Endothelial cell (in vitro differentiated cells): ENCODE data around the gene C6orf15. TPM values are rescaled to one million over a fixed set of nuclear protein-coding genes. Genes with fewer than 3 reads are reported as not detected.

Experiments used
- DNase-seq: peaks from one replicate; pipeline ENCODE4 v3.0.0; 2021; ENCODE audit warnings: low spot score
- H3K27ac Mint-ChIP-seq: one replicate; pipeline ENCODE4 v1.8.0; 2021; ENCODE audit warnings: mixed read lengths, inconsistent platforms; ENCODE audit not compliant: unreplicated experiment
- H3K27me3 Mint-ChIP-seq: one replicate; pipeline ENCODE4 v1.8.0; 2021; ENCODE audit warnings: mild to moderate bottlenecking, moderate library complexity, mixed read lengths, inconsistent platforms; ENCODE audit not compliant: unreplicated experiment
- H3K36me3 Mint-ChIP-seq: one replicate; pipeline ENCODE4 v1.8.0; 2021; ENCODE audit warnings: mild to moderate bottlenecking, low read depth, mixed read lengths, inconsistent platforms; ENCODE audit not compliant: unreplicated experiment
- H3K4me1 Mint-ChIP-seq: one replicate; pipeline ENCODE4 v1.8.0; 2021; ENCODE audit warnings: mild to moderate bottlenecking, mixed read lengths, inconsistent platforms; ENCODE audit not compliant: unreplicated experiment
- H3K4me3 Mint-ChIP-seq: one replicate; pipeline ENCODE4 v1.8.0; 2021; ENCODE audit warnings: mild to moderate bottlenecking, mixed read lengths, inconsistent platforms; ENCODE audit not compliant: unreplicated experiment
- H3K9me3 Mint-ChIP-seq: one replicate; pipeline ENCODE4 v1.8.0; 2021; ENCODE audit warnings: mixed read lengths, inconsistent platforms; ENCODE audit not compliant: unreplicated experiment
- CTCF ChIP-seq: fragments of 200-600 bp; sonication (generic); IDR thresholded peaks from one replicate; pipeline ENCODE4 v1.5.0; 2021; ENCODE audit warnings: antibody characterized with exemption; ENCODE audit not compliant: unreplicated experiment
- total RNA-seq: library from RNA; stranded (reverse); fragmentation: NEBNext Ultra II Directional; extraction: Animal tissue kit (Norgen Biotek cat#: 25700); gene quantifications from one replicate; pipeline ENCODE4 v1.2.1, GENCODE V29; 2021; ENCODE audit not compliant: unreplicated experiment

The C6orf15 gene
- total RNA-seq, 1 donor from 2014 or later: not detected

- no peak overlapping the region for H3K4me3 Mint-ChIP-seq
- H3K9me3 Mint-ChIP-seq: no peaks in the 10 kb centered on the region
- TF ChIP-seq CTCF: no peak
- H3K36me3 Mint-ChIP-seq: no peaks in the 10 kb centered on the region
- H3K27me3 Mint-ChIP-seq: peaks cover 4% of the 10 kb centered on the region
- no peaks in the 10 kb centered on the region for H3K4me1 Mint-ChIP-seq
- no peak overlapping the region for H3K27ac Mint-ChIP-seq
- no peak for DNase-seq
Observed at GRCh38 chr6:31063906-31064435, 48.4 kb downstream of the C6orf15 start.

Other genes with a start within 250 kb of the C6orf15 start
- gene DDR1, start 228.1 kb downstream of the C6orf15 start, total RNA-seq: 8.2 TPM
- gene GTF2H4, start 204.4 kb downstream of the C6orf15 start, total RNA-seq: 47.6 TPM
- gene VARS2, start 198.3 kb downstream of the C6orf15 start, total RNA-seq: 20.0 TPM
- gene SFTA2, start 180.4 kb downstream of the C6orf15 start, total RNA-seq: 2.8 TPM
- gene MUCL3, start 171.6 kb downstream of the C6orf15 start, total RNA-seq: not detected
- 0.10 TPM for gene MUC21, start 128.9 kb downstream of the C6orf15 start, total RNA-seq
- gene MUC22, start 102.1 kb downstream of the C6orf15 start, total RNA-seq: not detected
- 0.54 TPM for gene PSORS1C1, start 2.2 kb upstream of the C6orf15 start, total RNA-seq
- gene CDSN, start 7.9 kb upstream of the C6orf15 start, total RNA-seq: not detected
- gene PSORS1C2, start 26.5 kb upstream of the C6orf15 start, total RNA-seq: 0.38 TPM
- gene CCHCR1, start 45.2 kb upstream of the C6orf15 start, total RNA-seq: 21.7 TPM
- 17.2 TPM for gene TCF19, start 46.0 kb upstream of the C6orf15 start, total RNA-seq
- 88.7 TPM for gene POU5F1, start 58.1 kb upstream of the C6orf15 start, total RNA-seq
- gene HLA-C, start 159.5 kb upstream of the C6orf15 start, total RNA-seq: 177 TPM
- gene HLA-B, start 244.6 kb upstream of the C6orf15 start, total RNA-seq: 301 TPM